T-helper 22 cell (primary cell): ENCODE measurements around the gene TET1.
"Not testable (repeated sequence)": the region's sequence is repeated elsewhere in the genome, so short reads cannot be mapped to it uniquely, and the experiment has no call there.

Source experiments
- DNase-seq: peaks from one replicate; pipeline ENCODE4 v3.0.0-alpha.2; 2020; ENCODE audit warnings: low read depth

Gene TET1

GRCh38 chr10:68713065-68713464 is 152.9 kb downstream of the TET1 start:
- DNase-seq: not testable (repeated sequence)

GRCh38 chr10:68717435-68717834 is 157.3 kb downstream of the TET1 start:
- no peak for DNase-seq

- peak; percentile 92 for DNase-seq
Observed at GRCh38 chr10:68720793-68721672, 160.9 kb downstream of the TET1 start, which contains the start of gene CCAR1. TSS of gene CCAR1 (plus strand) at chr10:68721239. CDS start at chr10:68722505, 1,266 bp downstream.

GRCh38 chr10:68721673-68722335 is 161.7 kb downstream of the TET1 start:
- DNase-seq: no peak

- no peak for DNase-seq
Observed at GRCh38 chr10:68725016-68725415, 164.9 kb downstream of the TET1 start.

GRCh38 chr10:68727146-68727545 is 167.0 kb downstream of the TET1 start:
- DNase-seq: no peak

GRCh38 chr10:68732651-68733050 is 172.5 kb downstream of the TET1 start:
- DNase-seq: no peak

- no peak for DNase-seq
Observed at GRCh38 chr10:68734349-68734748, 174.2 kb downstream of the TET1 start.

GRCh38 chr10:68735119-68735518 is 175.0 kb downstream of the TET1 start:
- DNase-seq: no peak

GRCh38 chr10:68735739-68736138 is 175.6 kb downstream of the TET1 start:
- not testable (repeated sequence) for DNase-seq

- DNase-seq: not testable (repeated sequence)
Observed at GRCh38 chr10:68740676-68741075, 180.5 kb downstream of the TET1 start.

- no peak for DNase-seq
Observed at GRCh38 chr10:68742397-68742796, 182.3 kb downstream of the TET1 start.
